Measurements from ENCODE around the gene GDPGP1.

GRCh38 chr15:90230610-90231009 lies 3.4 kb upstream of the GDPGP1 start:
- TF ChIP-seq POLR2A (IDR thresholded peaks at IDR 0.05; ENCODE audit: low read depth, low read length) (no peak), ZBTB33 (IDR thresholded peaks at IDR 0.05) (no peak), MEF2A (IDR thresholded peaks at IDR 0.05; ENCODE audit: insufficient read depth, low read depth, low read length) (no peak)
- TF ChIP-seq, protein P1, sequence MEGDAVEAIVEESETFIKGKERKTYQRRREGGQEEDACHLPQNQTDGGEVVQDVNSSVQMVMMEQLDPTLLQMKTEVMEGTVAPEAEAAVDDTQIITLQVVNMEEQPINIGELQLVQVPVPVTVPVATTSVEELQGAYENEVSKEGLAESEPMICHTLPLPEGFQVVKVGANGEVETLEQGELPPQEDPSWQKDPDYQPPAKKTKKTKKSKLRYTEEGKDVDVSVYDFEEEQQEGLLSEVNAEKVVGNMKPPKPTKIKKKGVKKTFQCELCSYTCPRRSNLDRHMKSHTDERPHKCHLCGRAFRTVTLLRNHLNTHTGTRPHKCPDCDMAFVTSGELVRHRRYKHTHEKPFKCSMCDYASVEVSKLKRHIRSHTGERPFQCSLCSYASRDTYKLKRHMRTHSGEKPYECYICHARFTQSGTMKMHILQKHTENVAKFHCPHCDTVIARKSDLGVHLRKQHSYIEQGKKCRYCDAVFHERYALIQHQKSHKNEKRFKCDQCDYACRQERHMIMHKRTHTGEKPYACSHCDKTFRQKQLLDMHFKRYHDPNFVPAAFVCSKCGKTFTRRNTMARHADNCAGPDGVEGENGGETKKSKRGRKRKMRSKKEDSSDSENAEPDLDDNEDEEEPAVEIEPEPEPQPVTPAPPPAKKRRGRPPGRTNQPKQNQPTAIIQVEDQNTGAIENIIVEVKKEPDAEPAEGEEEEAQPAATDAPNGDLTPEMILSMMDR (IDR thresholded peaks at IDR 0.05 in 2 of 3, conservative IDR thresholded peaks at IDR 0.05 in 1 of 3; ENCODE audit: control insufficient read depth in 2 of 3, extremely low read depth in 1 of 3, insufficient read depth in 1 of 3, low read depth in 3 of 3, low read length in 3 of 3), result no peak
